Psoas muscle (tissue), 8 donors: ENCODE measurements around the gene SRSF10. TPM values are rescaled to one million over a fixed set of nuclear protein-coding genes. Genes with fewer than 3 reads are reported as not detected.

Experiments
- ATAC-seq, 4 donors: fragments of 200-7000 bp; cut with Tn5 transposase; one replicate each; pipeline ENCODE4 v1.9.1; 2020; ENCODE audit warnings: moderate library complexity in 3 of 4, mild to moderate bottlenecking in 2 of 4
- DNase-seq, 2 donors: peaks; one replicate each; pipeline ENCODE4 v3.0.0-alpha.2; 2020
- H3K27ac ChIP-seq: fragments of 200-600 bp; one replicate; pipeline ENCODE4 v1.8.0; 2022
- H3K27me3 ChIP-seq, 3 donors: fragments of 200-600 bp in 1 of 3; one replicate each; pipeline versions ENCODE4 v1.6.1 to v1.8.0; 2013 to 2022; ENCODE audit warnings: low read length in 2 of 3, mild to moderate bottlenecking in 2 of 3, moderate library complexity in 1 of 3; ENCODE audit not compliant: insufficient read depth in 3 of 3
- H3K36me3 ChIP-seq, 2 donors: fragments of 200-600 bp in 1 of 2; one replicate each; pipeline versions ENCODE4 v1.6.1 to v1.8.0; 2013 to 2022; ENCODE audit warnings: low read depth in 1 of 2, mild to moderate bottlenecking in 1 of 2, moderate library complexity in 1 of 2; ENCODE audit not compliant: insufficient read depth in 1 of 2
- H3K4me1 ChIP-seq: fragments of 200-600 bp; one replicate; pipeline ENCODE4 v1.8.0; 2022
- H3K4me3 ChIP-seq: fragments of 200-600 bp; one replicate; pipeline ENCODE4 v1.8.0; 2022; ENCODE audit warnings: mild to moderate bottlenecking
- H3K9me3 ChIP-seq: fragments of 200-600 bp; one replicate; pipeline ENCODE4 v1.8.0; 2022
- CTCF ChIP-seq: fragments of 200-600 bp; IDR thresholded peaks from one replicate; pipeline ENCODE4 v1.8.0; 2022; ENCODE audit warnings: antibody characterized with exemption
- WGBS, 3 donors: extraction: QIAGEN DNeasy Blood & Tissue Kit; methylation state at CpG; one replicate each; pipeline versions ENCODE4 v1.1.6 to v1.1.7; 2013; 5-methylcytosine and 5-hydroxymethylcytosine counted together
- intact Hi-C, 2 donors: fragments of 100-400 bp; cut with DNase I; formaldehyde crosslinking; loops; one replicate each; pipeline versions ENCODE4 v1.11.0 to v1.14.2; 2022
- polyA plus RNA-seq, 3 donors: library from polyadenylated mRNA; stranded (reverse); fragments of 200-250 nt; gene quantifications; one replicate each; pipeline ENCODE4 v1.2.3, GENCODE V29; 2013
- total RNA-seq, 4 donors: library from RNA; stranded (reverse); fragmentation: NEBNext Ultra II Directional in 2 of 4; extraction: Animal tissue kit (Norgen Biotek cat#: 25700) in 2 of 4; gene quantifications; one replicate each; pipeline versions ENCODE4 v1.2.1 to v1.2.4, GENCODE V29; 2021 to 2023
- donor health status: healthy with polysubstance abuse.
- donor health status: DM: no; HTN: no; CAD: no; lungs with moderate emphysema.
- donor health status: Bipolar disorder and iron deficiency.
- donor health status: healthy.
- donor health status: DM: yes; HTN: yes; CAD: no.
- donor health status: DM: no; HTN: no; CAD: no.
- donor health status: DM: no; HTN: no; CAD: no.
- donor health status: DM: yes; HTN: yes; CAD: no.

Gene SRSF10
- total and polyA plus RNA-seq, 7 donors: 28.8 to 56.6 (median 44.4) TPM

- WGBS, 3 donors: 53 to 60% (median 59%) methylated on average over 7 of the region's 7 CpGs
- DNase-seq: no peak
- intact Hi-C loops: loop anchor here (5.0 to 10.0 kb wide), 2 partner anchors 65 to 158 kb away; partner anchors contain the start of gene MYOM3 (in 2 of the 2)
- peaks cover 20% of the 10 kb centered on the region for H3K4me1 ChIP-seq
- no peak for TF ChIP-seq CTCF
- ATAC-seq: no peak
- peaks cover 0 to 16% of the 10 kb centered on the region in 2 donors for H3K36me3 ChIP-seq
- H3K4me3 ChIP-seq: no peak overlapping the region
- H3K27me3 ChIP-seq: no peaks in the 10 kb centered on the region
- peak overlapping the region; percentile 14 for H3K27ac ChIP-seq
- H3K9me3 ChIP-seq: no peaks in the 10 kb centered on the region
These were observed 23.0 kb downstream of the SRSF10 start for GRCh38 chr1:23957096-23957495.

DNA sequence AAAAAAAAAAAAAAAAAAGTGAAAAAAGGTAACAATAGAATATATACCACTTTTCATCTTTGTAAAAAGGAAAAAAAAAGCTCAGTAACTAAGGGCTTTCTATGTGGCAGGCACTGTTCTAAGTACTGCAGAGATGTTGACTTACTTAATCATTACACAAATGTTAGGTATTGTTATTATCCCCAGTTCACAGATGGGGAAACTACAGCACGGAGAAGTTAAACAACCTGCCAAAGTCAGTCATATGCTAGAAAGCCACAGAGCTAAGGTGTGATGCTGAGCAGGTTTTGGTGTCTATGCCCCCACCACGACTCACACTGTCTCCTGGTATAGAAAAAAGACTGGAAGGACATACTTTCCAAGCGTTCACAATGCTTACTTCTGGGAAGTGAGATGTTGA, 27.1 kb downstream of the SRSF10 start:
- Histone ChIP-seq H3K27me3 (no peaks in the 10 kb centered on the region), H3K27ac (no peak overlapping the region), H3K9me3 (no peaks in the 10 kb centered on the region), H3K4me3 (no peak overlapping the region), H3K36me3 (no peaks in the 10 kb centered on the region), H3K4me1 (peaks cover 12% of the 10 kb centered on the region)
- WGBS, 3 donors: 76 to 93% (median 85%) methylated on average over 3 of the region's 3 CpGs
- no peak for TF ChIP-seq CTCF
- no peak for ATAC-seq
- intact Hi-C loops: loop anchor here (10.0 kb wide), 1 partner anchor 162 kb away; the partner anchor contains the start of gene MYOM3 (in 2 of the 2)
- no peak for DNase-seq

- intact Hi-C loops: no loop called here
- no peak for ATAC-seq
These were observed 32.8 kb downstream of the SRSF10 start for GRCh38 chr1:23947366-23947765.

DNA sequence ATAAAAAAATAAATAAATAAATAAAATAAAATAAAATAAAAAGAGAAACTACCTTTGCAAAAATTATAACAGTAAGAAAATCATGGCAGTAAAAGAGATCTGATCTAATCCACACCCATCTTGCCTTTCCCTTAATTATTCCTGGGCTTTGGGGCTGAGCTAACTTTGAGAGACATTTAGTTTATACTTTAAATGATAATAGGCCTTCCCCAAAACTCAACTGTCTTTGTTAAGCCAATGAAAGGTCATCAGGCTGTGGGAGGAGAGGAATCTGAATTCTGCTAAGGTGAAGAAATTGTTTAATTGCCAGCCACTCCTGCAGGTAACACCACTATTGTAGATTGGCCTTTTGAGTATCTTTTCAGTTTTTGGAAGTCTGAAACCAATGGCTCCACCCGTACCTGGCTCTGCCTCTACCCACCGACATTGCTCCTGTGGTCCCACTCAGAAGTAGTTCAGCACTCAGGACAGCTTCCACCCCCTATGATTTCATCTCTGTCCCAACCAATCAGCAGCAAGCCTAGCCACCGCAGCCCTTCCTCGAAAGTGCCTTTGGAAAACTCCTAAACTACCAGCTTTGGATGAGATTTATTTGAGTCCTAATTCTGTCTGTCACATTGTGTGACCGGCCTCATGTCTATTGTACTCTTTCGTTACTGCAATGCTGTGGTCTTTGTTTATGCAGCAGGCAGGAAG, 43.5 kb downstream of the SRSF10 start:
- H3K27ac ChIP-seq: no peak overlapping the region
- 34 to 41% (median 39%) methylated on average over 6 of the region's 6 CpGs for WGBS, 3 donors
- H3K4me1 ChIP-seq: no peaks in the 10 kb centered on the region
- H3K9me3 ChIP-seq: no peaks in the 10 kb centered on the region
- H3K27me3 ChIP-seq: no peaks in the 10 kb centered on the region
- ATAC-seq (no peak), DNase-seq (no peak)
- no peak overlapping the region for H3K4me3 ChIP-seq
- no peaks in the 10 kb centered on the region for H3K36me3 ChIP-seq
- intact Hi-C loops: no loop called here
- no peak for TF ChIP-seq CTCF

More at GRCh38 chr1:23947366-23947765, 32.8 kb downstream of the SRSF10 start:
- no peaks in the 10 kb centered on the region for H3K4me1 ChIP-seq
- peaks cover 11% of the 10 kb centered on the region for H3K9me3 ChIP-seq
- DNase-seq: no peak
- no peaks in the 10 kb centered on the region for H3K27me3 ChIP-seq
- H3K36me3 ChIP-seq: no peaks in the 10 kb centered on the region
- no peak overlapping the region for H3K4me3 ChIP-seq
- no peak for TF ChIP-seq CTCF
- H3K27ac ChIP-seq: no peak overlapping the region

DNA sequence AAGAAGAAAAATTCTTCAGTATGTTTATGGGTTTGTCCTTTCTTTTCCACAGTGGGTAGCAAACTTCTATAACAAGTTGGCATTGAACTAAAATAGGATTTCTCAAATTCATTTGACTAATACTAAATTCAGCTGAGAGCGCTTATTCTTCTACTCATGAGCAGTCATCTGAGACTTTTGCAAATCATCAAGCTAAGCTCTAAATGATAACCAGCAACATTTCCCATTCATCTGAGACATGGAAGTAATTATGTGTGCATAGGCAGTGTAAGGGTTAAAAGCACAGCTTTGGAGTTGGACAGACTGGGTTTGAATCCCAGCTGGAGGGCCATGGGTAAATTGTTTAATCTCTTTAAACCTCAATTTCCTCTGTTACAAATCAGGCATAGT, 48.6 kb downstream of the SRSF10 start:
- H3K27me3 ChIP-seq: no peaks in the 10 kb centered on the region
- TF ChIP-seq CTCF: no peak
- no peaks in the 10 kb centered on the region for H3K4me1 ChIP-seq
- no peak overlapping the region for H3K27ac ChIP-seq
- DNase-seq: no peak
- no peaks in the 10 kb centered on the region for H3K36me3 ChIP-seq
- WGBS, 3 donors: 74 to 83% (median 78%) methylated on average over 1 of the region's 1 CpG
- no peak overlapping the region for H3K4me3 ChIP-seq
- ATAC-seq: no peak
- H3K9me3 ChIP-seq: no peaks in the 10 kb centered on the region
- intact Hi-C loops: no loop called here
